HG03095 (cell line): ENCODE results near the gene DPY30.

Experiments used
- ATAC-seq: cut with Tn5 transposase; IDR thresholded peaks from one replicate; pipeline ENCODE4 v1.9.1; 2021; ENCODE audit warnings: moderate library complexity; ENCODE audit not compliant: unreplicated experiment

Gene DPY30

DNA sequence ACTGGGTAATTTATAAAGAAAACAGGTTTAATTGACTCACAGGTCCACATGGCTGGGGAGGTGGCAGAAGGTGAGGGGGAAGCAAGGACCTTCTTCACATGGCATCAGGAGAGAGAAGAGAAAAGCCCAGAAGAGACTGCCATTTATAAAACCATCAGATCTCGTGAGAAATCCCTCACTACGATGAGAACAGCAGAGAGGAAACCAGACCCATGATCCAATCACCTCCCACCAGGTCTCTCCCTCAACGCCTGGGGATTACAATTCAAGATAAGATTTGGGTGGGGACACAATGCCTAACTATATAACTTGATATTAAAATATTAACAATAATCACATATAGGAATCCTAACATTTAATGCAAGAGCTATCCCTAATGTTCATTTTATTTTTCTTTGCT, 60.6 kb downstream of the DPY30 start:
- no peak for ATAC-seq

DNA sequence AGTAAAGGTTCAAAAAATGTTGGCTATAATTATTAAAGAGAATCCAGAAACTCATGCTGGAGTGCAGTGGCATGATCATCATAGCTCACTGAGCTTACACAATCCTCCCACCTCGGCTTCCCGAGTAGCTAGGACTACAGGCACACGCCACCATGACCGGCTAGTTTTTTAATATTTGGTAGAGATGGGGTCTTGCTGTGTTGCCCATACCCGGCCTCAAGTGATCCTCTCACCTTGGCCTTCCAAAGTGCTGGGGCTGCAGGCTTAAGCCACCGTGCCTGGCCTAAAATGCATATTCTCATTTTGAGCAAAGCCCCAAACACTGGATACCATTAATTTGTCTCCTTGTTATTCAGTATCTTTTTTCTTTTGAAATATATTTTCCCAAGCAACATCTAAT, 61.2 kb downstream of the DPY30 start:
- no peak for ATAC-seq
